Measurements from ENCODE around the gene CAMK1D.
A peak's percentile ranks its signal among the peaks of the same experiment; 100 is the strongest.
"Not testable (repeated sequence)": the region's sequence is repeated elsewhere in the genome, so short reads cannot be mapped to it uniquely, and the experiment has no call there.

Gene CAMK1D

DNA sequence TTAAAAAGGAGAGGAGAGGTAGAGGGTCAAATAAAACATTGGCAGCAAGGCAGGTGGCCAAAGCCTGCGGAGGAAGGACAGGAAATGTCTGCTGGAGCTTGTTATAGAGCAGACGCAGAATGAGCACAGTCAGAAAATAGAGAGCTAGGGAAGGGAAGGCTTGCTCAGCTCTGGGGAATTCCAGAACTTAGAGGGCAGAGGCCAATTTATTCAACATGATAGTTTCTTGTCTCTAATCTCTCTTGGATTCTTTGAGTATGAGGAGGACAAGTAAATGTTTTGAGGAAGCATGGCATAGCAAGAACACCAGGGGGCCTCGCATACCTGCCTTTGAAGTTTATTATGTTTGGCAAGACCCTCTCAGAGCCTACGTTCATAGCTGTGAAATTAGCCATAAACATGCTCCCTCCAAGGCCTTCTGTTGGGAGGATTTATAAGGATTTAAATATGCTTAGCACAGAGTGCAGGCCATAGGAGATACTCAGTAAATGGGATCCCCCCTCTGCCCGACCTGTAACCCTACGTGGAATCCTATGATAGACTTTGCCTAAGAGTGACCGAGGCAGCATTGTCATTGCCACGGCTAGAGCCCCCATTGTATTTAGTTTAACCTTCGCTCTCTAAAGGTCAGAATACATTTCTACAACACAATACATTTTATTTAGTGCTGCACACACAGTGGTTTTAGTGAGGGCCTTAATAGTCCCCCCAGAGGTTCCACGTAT, 358.3 kb downstream of the CAMK1D start:
- peak; percentile 65 for DNase-seq

GRCh38 chr10:12709000-12709401, 359.7 kb downstream of the CAMK1D start:
- DNase-seq, result peak; percentile 54

DNA sequence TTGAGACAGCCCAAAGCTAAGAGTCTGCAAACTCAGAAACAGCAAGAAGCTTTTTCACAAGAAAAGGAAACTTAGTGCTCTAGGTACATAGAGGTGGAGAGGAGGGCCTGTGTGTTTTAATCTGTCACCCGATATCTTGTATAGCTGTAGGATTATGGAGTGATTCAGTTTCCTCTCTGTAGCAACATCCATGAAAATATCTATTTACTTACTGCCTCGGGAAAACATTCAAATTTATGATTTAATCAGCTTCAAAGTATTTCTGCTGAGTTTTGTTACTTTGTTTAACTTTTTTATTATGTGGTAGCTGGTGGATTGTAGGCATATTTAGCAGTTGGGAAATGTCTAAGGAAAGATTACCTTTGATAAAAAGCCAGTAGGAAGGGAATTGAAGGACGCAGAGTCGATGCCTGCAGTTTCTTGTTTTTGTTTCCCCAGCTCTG, 360.2 kb downstream of the CAMK1D start:
- DNase-seq, result no peak

DNA sequence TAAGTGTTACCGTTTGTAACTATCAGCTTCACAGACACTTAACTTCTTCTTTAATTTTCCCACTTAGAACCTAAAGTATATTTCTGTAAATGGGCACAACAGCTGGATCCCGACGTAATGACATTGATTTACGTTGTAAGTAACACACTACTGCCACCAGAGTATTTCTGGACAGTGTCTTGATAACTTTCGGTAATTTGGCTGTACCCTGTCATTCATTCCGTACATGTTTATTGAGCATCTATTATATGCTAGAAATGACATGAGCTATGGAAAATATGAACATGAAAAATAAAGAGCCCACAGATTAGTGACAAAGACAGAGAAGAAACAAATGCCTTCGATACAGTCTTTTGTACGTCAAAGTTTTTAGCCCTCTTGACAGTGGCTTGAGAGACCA, 360.8 kb downstream of the CAMK1D start:
- no peak for DNase-seq

DNA sequence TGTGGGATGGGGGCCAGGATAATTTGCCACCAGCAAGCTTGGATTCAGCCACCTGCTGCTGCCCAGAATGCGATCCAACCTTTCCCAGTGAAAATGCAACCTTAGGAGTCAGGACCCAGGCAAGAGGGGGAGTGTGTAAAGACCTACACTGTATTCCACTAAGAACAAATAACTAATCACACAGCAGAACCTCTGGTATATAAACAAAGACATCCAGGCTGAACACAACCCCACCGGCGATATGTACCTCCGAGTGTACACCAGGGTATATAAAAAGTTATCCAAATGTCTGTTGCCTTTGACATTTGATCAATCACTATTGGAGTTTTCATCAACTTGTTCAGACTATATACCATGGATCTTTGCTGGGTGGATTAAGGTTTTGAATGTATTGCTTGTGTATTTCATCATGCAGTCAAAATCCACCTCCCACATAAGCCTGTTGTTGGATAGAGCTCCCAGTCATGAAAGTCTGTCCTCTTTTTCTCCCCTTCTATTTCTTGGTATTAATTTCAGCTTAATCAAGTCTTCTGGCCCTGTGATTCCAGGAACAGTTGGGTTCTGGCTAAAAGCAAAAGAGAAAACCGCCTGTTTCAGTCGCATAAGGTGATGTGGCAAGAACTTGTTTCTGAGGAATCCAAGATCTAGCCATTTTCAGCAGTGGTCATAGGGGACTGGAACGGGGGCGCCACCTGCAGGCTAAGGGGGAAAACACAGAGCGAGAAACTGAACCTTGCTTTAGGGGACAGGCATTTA, 361.4 kb downstream of the CAMK1D start:
- DNase-seq, result peak; percentile 88

DNA sequence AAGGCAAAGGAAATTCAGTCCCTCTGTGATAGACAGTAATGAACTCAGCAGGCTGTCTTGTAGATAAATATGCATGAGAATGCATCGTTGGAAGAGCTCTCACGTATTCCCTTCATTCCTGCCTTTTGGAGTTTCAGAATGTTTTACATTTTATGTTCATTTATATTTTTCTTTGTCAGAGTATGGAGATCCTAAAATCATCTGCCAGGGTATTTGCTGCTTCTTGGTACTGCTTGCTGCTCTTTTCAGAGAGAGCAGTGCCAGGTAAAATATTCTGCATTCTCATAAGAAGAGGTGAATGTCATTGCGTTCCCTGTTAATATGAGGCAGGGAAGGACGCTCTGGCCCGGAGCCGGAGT, 362.0 kb downstream of the CAMK1D start:
- no peak for DNase-seq

DNA sequence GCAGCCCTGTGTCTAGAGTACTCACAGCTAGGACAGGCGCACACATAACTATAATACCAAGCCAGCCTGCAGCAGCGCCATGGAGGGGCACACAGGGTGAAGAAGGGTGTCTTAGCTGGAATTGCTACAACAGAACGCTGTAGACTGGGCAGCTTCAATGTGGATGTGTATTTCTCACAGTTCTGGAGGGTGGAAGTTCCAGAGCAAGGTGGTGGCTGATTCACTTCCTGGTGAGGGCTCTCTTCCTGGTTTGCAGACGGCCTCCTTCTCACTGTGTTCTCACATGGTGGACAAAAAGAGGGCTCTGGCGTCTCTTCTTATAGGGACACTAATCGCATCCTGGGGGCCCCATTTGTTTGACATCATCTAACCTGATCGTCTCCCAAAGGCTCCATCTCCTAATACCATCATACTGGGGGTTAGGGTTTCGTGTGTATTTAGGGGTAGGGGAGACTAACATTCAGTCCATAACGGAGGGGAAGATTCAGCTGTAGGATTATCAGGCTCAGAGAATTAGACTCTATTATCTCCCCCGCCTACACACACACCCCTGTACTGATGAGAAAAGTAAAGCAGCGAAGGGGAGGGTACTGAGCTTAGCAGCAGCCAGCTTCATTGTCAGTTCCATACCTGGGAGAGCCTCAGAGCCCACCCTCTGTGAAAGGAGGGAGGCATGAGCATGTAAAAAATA, 363.1 kb downstream of the CAMK1D start:
- no peak for DNase-seq

- not testable (repeated sequence) for DNase-seq
These were observed 363.6 kb downstream of the CAMK1D start for GRCh38 chr10:12712984-12713316.

DNA sequence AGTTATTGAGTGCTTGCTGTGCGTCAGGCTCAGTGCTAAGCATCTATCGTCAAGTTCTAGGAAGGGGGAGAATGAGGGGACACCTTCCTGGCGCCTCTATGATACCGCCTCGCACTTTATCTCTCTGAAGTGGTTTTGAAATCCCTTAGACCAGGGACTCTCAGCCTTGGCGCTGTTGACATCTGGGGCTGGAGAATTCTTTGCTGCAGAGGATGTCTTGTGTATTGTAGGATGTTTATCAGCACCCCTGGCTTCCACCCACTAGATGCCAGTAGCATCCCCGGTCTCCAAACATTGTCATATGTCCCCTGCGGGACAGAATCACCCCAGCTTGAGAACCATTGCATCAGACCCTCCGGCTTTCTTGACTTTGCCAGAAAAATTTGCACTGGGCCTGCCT, 366.7 kb downstream of the CAMK1D start:
- no peak for DNase-seq

DNA sequence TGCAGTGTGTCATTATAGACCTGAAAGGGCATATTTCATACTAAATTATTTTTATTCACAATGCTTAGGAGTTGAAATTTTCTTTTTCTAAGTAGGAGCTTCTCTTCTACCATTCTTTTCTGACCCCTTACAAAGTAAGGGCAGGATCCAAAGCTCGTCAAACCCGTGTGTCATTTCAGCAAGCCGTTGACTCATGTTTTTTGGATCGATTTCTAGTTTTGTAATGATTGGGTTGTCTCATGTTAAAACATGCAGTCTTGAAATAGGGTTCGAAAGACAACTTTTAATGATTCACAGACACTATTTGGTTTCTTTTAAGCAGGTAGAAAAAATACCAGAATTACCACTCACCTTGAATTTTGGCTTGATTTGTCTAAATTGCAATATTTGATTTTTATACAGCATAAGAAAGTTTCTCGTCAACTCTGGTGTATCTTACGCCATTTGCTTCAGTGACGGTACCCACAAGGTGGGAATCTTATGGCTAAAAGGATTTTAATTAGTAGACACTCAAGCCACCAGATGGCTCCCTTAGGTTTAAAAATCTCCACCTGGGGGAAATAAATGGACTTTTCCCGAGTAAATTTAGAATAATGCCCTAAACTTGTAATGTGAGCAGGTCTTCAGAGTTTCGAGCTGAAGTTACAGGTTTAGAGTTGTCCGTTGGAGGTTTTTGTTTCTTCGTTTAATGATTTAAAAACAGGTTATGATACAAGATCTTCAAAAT, 368.8 kb downstream of the CAMK1D start:
- DNase-seq, result no peak

- no peak for DNase-seq
These were observed 370.0 kb downstream of the CAMK1D start for GRCh38 chr10:12719365-12719764.

GRCh38 chr10:12720217-12720981, 371.1 kb downstream of the CAMK1D start:
- DNase-seq, result no peak

DNA sequence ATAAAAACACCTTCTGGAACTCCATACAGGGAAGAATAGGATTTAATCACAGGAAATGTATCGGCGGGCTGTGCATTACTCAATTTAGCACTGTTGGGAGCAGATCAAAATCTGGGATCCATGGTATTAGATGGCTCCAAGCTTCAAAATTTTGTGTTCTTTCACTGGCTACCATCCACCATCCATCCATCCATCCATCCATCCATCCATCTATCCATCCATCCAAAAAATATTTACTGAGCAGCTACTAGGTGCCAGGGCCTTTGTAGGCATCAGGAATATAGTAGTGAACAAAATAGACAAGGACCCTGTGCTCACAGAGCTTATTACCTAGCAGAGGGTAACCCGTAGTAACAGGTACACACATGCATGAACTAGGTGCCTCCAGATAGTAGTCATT, 372.0 kb downstream of the CAMK1D start:
- DNase-seq, result no peak

DNA sequence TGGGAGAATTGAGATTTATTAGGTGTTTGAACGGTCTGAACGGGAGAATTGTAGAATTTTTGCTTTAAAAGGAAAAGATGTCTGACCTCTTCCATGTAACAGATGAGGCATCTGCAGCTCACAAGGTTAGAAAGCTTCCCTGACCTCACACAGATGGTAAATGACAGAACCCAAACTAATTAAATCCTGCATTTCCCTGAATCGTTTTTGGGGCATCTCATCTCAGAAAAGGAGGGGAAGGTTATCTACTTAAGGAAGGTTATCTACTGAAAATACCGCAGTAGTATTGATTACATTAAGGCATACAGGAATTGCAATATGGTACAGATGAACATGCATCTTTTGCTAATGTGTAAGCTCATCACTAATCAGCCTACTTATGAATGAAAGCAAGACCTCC, 373.9 kb downstream of the CAMK1D start:
- no peak for DNase-seq

GRCh38 chr10:12724807-12725579, 375.6 kb downstream of the CAMK1D start:
- no peak for DNase-seq

DNA sequence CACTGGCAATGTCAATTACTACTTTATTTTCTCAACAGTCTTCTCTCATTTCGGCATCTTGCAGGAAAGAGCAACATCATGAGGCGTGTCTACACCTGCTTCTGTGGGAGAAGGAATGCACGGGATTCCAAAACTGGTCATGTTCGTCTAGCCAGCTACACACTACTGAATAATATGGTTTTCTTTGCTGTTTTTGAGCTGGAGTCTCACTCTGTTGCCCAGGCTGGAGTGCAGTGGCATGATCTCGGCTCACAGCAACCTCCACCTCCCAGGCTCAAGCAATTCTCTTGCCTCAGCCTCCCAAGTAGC, 376.2 kb downstream of the CAMK1D start:
- DNase-seq, result not testable (repeated sequence)

DNA sequence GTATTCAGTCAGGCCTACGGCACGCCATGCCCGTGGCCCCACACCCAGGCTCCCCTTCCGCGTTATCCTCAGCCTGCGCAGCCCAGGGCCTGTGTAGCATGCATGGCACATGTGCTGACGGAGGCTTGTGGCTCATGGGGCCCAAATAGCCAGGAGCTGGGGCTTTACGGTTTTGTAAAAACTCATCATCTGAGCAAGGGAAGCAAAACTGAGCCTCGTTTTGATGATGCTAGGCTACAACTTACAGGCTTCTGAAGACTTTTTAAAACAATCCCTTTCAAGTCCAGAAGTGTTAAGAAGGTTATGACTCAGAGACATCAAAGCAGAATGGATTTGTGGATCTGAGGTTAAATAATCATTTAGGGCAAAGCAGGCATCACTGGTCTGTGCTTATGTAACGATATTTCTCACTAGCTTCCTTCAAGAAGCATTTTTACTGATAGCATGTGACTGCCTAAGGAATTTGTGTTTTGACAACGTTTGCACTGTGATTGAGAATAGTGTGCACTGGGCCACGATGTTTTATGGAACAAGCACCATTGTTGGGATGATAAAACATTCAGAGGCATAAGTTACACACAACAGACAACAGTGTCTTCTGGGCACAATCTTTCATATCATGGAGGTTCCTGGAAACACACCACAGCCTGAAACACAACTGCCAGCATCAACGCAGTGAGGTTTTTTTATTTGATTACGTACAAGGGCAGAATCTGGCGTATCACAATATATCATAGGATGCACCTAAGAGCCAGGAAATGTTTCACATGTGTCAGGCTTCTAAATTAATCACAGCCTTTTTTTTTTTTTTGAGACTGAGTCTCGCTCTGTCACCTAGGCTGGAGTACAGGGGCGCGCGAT, 377.9 kb downstream of the CAMK1D start:
- no peak for DNase-seq

DNA sequence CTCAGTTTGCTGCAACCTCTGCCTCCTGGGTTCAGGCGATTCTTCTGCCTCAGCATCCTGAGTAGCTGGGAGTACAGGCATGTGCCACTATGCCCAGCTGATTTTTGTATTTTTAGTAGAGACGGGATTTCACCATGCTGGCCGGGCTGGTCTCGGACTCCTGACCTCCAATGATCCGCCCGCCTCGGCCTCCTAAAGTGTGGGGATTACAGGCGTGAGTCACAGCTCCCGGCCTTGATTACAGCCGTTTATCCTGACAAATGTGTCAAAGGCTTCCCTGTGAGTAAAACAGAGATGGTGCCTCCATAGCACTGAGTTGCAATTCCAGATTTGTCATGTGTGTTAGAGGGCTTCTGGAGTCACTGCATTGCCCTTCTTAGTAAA, 378.5 kb downstream of the CAMK1D start:
- DNase-seq, result no peak

- peak; percentile 48 for DNase-seq
These were observed 379.1 kb downstream of the CAMK1D start for GRCh38 chr10:12728494-12728893.

GRCh38 chr10:12729885-12730284, 380.5 kb downstream of the CAMK1D start:
- DNase-seq, result no peak

All from right forelimb (tissue), 1 donor.